Cardiac muscle cell (in vitro differentiated cells and primary cell): ENCODE data around the gene KNG1. TPM values are rescaled to one million over a fixed set of nuclear protein-coding genes. Genes with fewer than 3 reads are reported as not detected.
"Not testable (repeated sequence)": the region's sequence is repeated elsewhere in the genome, so short reads cannot be mapped to it uniquely, and the experiment has no call there.

Experiments used
- DNase-seq, 2 donors: peaks; one replicate each; pipeline versions ENCODE4 v3.0.0 to v3.0.0-alpha.2; 2010 to 2017; ENCODE audit warnings: low read depth in 1 of 2, low spot score in 1 of 2
- H3K27ac ChIP-seq: fragments of 200-600 bp; sonication (generic); 2 replicates; pipeline ENCODE4 v1.5.1; 2016
- H3K27me3 ChIP-seq: fragments of 200-600 bp; sonication (generic); 2 replicates; pipeline ENCODE4 v1.6.0; 2016; ENCODE audit warnings: control low read depth
- H3K36me3 ChIP-seq: fragments of 200-600 bp; sonication (generic); 2 replicates; pipeline ENCODE4 v1.5.1; 2016; ENCODE audit warnings: control low read depth
- H3K4me1 ChIP-seq: fragments of 200-600 bp; sonication (generic); 2 replicates; pipeline ENCODE4 v1.8.1; 2017; ENCODE audit warnings: low read depth, mild to moderate bottlenecking, mixed run types
- H3K4me3 ChIP-seq: fragments of 200-600 bp; sonication (generic); 2 replicates; pipeline ENCODE4 v1.5.1; 2016; ENCODE audit warnings: mild to moderate bottlenecking
- H3K9me3 ChIP-seq: fragments of 200-600 bp; sonication (generic); 2 replicates; pipeline ENCODE4 v1.5.1; 2017; ENCODE audit warnings: low read depth, mild to moderate bottlenecking, control low read depth
- CTCF ChIP-seq: IDR thresholded peaks from 2 replicates; pipeline ENCODE4 v1.5.1; 2012; ENCODE audit warnings: low read depth, mild to moderate bottlenecking, low read length
- polyA plus RNA-seq: library from polyadenylated mRNA; unstranded; fragments of >200 nt; fragmentation: Nextera tagmentation; extraction: Ambion mirVana; gene quantifications from 2 replicates; pipeline ENCODE4 v1.2.1, GENCODE V29; 2016
- total RNA-seq: library from RNA; depleted of rRNA; stranded (reverse); fragments of >200 nt; gene quantifications from 2 replicates; pipeline ENCODE4 v1.2.3, GENCODE V29; 2016

Gene KNG1
- total and polyA plus RNA-seq, 2 experiments from 2014 or later: not detected

DNA sequence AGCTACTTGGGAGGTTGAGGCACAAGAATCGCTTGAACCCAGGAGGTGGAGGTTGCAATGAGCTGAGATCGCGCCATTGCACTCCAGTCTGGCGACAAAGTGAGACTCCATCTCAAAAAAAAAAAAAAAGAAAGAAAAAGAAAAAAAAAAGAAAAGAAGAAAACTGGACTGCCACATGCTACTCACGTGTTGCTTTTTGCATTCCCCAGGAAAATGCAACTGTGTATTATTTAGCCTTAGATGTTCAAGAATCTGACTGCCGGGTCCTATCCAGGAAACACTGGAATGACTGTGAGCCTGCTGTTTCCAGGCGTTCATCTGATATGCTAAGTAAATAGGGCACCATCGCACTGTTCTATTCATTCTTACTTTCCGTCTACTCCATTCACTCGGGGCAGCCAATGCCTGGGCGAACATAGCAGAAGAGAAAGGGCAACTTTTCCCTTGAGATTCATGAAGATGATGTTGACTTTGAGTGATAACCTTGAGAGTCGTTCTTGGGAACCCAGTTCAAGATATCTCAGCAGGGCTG is 30.0 kb upstream of the KNG1 start:
- no peaks in the 10 kb centered on the region for H3K9me3 ChIP-seq
- TF ChIP-seq CTCF: no peak
- H3K27me3 ChIP-seq: no peaks in the 10 kb centered on the region
- H3K36me3 ChIP-seq: no peaks in the 10 kb centered on the region
- no peaks in the 10 kb centered on the region for H3K4me1 ChIP-seq
- no peak overlapping the region for H3K4me3 ChIP-seq
- no peak overlapping the region for H3K27ac ChIP-seq
- DNase-seq: no peak

GRCh38 chr3:186690304-186690703 is 26.9 kb upstream of the KNG1 start:
- not testable (repeated sequence) for H3K27me3 ChIP-seq, DNase-seq, H3K9me3 ChIP-seq, H3K36me3 ChIP-seq, H3K4me3 ChIP-seq, H3K4me1 ChIP-seq, H3K27ac ChIP-seq

DNA sequence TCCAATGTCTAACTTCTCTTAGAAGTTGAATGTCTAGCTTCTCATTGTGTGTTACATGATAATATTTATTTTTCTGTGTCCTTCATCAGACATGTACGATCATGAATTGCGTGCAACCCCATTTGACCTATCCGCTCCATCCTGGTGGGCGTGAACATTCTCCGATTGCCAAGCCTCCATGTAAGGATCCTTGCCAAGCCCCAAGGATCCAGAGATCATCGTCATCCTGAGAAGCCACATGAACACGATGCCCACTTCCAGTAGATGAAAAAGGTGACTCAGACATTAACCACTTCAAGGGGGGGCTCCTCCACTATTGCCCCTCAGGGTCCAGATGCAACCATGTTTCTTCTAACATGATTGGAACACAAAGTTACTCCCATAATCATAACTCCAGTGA is 25.5 kb upstream of the KNG1 start:
- DNase-seq: no peak
- Histone ChIP-seq H3K9me3 (no peaks in the 10 kb centered on the region), H3K36me3 (no peaks in the 10 kb centered on the region), H3K27ac (no peak overlapping the region), H3K4me3 (no peak overlapping the region), H3K4me1 (no peaks in the 10 kb centered on the region), H3K27me3 (no peaks in the 10 kb centered on the region)
- TF ChIP-seq CTCF: no peak

DNA sequence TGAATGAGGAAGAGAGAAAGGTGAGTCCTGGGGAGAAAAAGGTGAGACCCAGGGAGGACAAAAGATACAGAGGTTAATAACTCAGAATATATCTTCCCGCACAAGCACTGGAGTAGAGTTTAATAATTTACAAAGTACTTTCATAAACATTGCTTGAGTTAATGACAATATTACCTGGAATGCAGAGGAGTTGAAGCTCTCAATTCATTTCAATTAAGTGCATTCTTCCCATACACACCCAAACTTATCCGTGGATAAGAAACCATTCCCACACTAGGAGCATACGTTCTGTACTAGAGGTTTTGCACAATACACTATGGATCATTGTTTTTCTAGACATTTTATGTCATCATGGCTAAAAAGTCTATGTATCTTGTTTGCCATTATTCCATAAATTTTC is 23.3 kb upstream of the KNG1 start:
- peaks cover 5% of the 10 kb centered on the region for H3K4me1 ChIP-seq
- H3K27ac ChIP-seq: no peak overlapping the region
- DNase-seq: no peak
- H3K4me3 ChIP-seq: no peak overlapping the region
- no peaks in the 10 kb centered on the region for H3K27me3 ChIP-seq
- H3K9me3 ChIP-seq: no peaks in the 10 kb centered on the region
- no peaks in the 10 kb centered on the region for H3K36me3 ChIP-seq
- TF ChIP-seq CTCF: no peak

DNA sequence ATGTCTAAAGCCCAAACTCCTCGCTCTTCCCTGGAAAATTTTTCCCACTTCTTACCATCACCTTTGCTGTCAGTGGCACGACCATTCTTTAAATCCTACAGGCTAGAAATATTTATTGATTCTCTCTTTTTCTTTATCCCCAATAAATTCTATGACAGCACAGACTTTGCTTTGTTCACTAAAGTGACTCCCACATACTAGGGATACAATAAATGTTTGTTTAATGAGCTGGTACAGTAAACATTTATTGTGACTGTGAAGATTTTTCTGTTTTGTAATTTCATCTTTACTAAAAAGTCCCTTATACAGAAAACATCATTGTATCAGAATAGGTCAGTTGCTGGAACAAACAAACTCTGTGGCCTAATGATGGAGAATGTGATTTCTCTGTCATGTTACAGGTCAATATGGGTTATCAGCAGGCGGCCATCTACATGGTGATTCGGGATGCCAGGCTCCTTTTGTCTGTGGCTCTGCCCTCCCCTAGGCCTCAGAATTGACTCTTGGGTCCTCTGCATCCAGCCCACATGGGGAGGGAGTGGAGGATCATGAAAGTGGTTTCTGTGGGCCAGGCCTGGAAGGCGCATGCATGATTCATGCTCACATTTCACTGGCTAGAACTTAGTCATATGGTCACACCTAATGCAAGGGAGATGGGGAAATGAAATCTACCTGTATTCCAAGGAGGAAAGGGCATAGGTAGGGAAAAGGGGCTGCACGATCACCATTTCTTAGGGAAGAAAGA is 22.7 kb upstream of the KNG1 start:
- Histone ChIP-seq H3K9me3 (no peaks in the 10 kb centered on the region), H3K4me3 (no peak overlapping the region), H3K27me3 (no peaks in the 10 kb centered on the region), H3K36me3 (no peaks in the 10 kb centered on the region), H3K27ac (no peak overlapping the region), H3K4me1 (peaks cover 5% of the 10 kb centered on the region)
- DNase-seq: no peak
- no peak for TF ChIP-seq CTCF

DNA sequence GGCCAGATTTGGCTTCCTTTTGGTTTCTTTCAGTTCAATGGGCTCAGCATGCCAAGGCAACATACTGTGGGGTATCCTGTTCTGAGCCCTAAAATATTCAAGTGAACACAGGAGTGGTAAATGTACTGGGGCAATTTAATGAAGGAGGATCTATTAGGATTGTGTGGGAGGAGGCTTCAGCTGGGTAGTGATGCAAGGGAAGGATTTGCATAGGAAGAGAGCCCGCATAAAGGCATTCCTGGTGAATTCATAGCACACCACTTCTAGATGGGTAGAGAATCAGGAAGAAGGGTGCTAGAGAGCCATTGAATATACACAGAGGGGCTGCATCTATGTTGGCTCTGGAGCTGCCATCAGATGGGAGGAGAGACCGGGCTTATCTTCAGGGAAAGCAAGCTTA is 20.6 kb upstream of the KNG1 start:
- Histone ChIP-seq H3K36me3 (no peaks in the 10 kb centered on the region), H3K9me3 (no peaks in the 10 kb centered on the region), H3K4me3 (no peak overlapping the region), H3K27me3 (no peaks in the 10 kb centered on the region), H3K27ac (no peak overlapping the region), H3K4me1 (peaks cover 5% of the 10 kb centered on the region)
- no peak for DNase-seq
- TF ChIP-seq CTCF: no peak
